ENCODE data around the gene FAM53A.

DNA sequence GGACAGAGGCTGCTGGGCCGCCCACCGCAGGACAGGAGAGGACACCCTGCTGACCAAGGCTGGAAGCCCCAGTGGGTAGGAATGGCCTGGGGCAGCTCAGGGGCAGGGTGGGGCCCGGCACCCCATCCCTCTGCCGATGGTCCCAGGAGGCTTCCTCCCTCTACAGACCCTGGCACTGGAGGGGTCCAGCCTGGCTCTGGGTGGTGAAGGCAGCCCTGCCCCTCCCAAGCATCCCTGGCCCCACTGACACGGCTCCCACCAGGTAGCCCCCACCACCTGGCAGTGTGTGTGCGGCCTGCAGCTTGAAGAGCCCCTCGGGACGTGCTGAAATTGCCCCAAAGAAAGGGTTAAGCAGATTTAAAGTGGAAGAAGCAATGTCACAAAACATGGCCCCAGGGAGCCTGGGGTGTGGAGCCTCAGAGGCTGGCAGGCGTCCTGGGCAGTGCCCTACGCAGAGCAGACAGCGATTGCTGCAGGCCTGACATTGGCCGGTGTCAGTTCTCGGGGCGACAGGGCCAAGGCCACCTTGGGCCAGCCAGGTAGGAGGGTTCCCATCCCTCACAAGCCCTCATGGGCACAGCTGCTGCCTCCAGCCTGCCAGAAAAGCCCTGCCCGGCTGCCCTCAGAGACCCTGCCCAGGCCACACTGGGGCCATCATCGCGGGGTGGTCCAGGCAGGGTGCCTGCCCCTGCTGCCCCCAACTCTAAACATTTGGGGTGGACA lies 80.5 kb downstream of the FAM53A start:
- no peak for TF ChIP-seq SREBF2 (IDR thresholded peaks at IDR 0.05)
- TF ChIP-seq RFX5 (IDR thresholded peaks at IDR 0.05), result no peak
- TF ChIP-seq POLR2A (IDR thresholded peaks at IDR 0.05; ENCODE audit: low read length), result no peak
- TF ChIP-seq, protein P1, sequence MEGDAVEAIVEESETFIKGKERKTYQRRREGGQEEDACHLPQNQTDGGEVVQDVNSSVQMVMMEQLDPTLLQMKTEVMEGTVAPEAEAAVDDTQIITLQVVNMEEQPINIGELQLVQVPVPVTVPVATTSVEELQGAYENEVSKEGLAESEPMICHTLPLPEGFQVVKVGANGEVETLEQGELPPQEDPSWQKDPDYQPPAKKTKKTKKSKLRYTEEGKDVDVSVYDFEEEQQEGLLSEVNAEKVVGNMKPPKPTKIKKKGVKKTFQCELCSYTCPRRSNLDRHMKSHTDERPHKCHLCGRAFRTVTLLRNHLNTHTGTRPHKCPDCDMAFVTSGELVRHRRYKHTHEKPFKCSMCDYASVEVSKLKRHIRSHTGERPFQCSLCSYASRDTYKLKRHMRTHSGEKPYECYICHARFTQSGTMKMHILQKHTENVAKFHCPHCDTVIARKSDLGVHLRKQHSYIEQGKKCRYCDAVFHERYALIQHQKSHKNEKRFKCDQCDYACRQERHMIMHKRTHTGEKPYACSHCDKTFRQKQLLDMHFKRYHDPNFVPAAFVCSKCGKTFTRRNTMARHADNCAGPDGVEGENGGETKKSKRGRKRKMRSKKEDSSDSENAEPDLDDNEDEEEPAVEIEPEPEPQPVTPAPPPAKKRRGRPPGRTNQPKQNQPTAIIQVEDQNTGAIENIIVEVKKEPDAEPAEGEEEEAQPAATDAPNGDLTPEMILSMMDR (IDR thresholded peaks at IDR 0.05), result no peak

Data from A549 (cell line).